Colonic mucosa (tissue), 4 donors: ENCODE measurements around the gene CRB2. TPM values are rescaled to one million over a fixed set of nuclear protein-coding genes. Genes with fewer than 3 reads are reported as not detected.

Experiments
- DNase-seq: peaks from one replicate; pipeline ENCODE4 v3.0.0-alpha.2; 2020
- H3K27ac ChIP-seq: fragments of 200-600 bp; one replicate; pipeline ENCODE4 v1.8.0; 2021
- H3K27me3 ChIP-seq: fragments of 200-600 bp; one replicate; pipeline ENCODE4 v1.8.0; 2021
- H3K36me3 ChIP-seq: fragments of 200-600 bp; one replicate; pipeline ENCODE4 v1.8.0; 2021
- H3K4me1 ChIP-seq: fragments of 200-600 bp; one replicate; pipeline ENCODE4 v1.8.0; 2021; ENCODE audit warnings: mild to moderate bottlenecking
- H3K4me3 ChIP-seq: fragments of 200-600 bp; one replicate; pipeline ENCODE4 v1.8.0; 2021
- H3K9ac ChIP-seq, 2 donors: one replicate each; pipeline ENCODE4 v1.7.0; 2013; ENCODE audit warnings: control low read depth in 2 of 2, low read depth in 2 of 2, low read length in 2 of 2
- H3K9me3 ChIP-seq: fragments of 200-600 bp; one replicate; pipeline ENCODE4 v1.8.0; 2021
- CTCF ChIP-seq: fragments of 200-600 bp; IDR thresholded peaks from one replicate; pipeline ENCODE4 v1.8.0; 2022; ENCODE audit warnings: antibody characterized with exemption, mild to moderate bottlenecking
- intact Hi-C: fragments of 100-400 bp; cut with DNase I; formaldehyde crosslinking; loops from one replicate; pipeline ENCODE4 v1.14.1; 2022
- total RNA-seq, 2 donors: library from RNA; stranded (reverse); fragmentation: NEBNext Ultra II Directional in 1 of 2; extraction: Animal tissue kit (Norgen Biotek cat#: 25700) in 1 of 2; gene quantifications; one replicate each; pipeline ENCODE4 v1.2.1, GENCODE V29; 2021
- donor health status: healthy.
- donor health status: DM: no; HTN: no; CAD: no.
- donor health status: DM: no; HTN: no; CAD: no.

Gene CRB2
- total RNA-seq, 2 donors from 2014 or later, result 0.69 to 2.4 TPM

- Histone ChIP-seq H3K4me3 (no peak overlapping the region), H3K27ac (no peak overlapping the region), H3K9me3 (no peaks in the 10 kb centered on the region), H3K36me3 (no peaks in the 10 kb centered on the region), H3K4me1 (no peaks in the 10 kb centered on the region), H3K9ac (no peak overlapping the region), H3K27me3 (no peaks in the 10 kb centered on the region)
- intact Hi-C loops, result no loop called here
- DNase-seq, result no peak
- TF ChIP-seq CTCF, result no peak
These were observed 60.2 kb downstream of the CRB2 start for GRCh38 chr9:123416176-123416575.

GRCh38 chr9:123417289-123418051 lies 61.5 kb downstream of the CRB2 start:
- no peak overlapping the region for H3K27ac ChIP-seq
- no peak for TF ChIP-seq CTCF
- no peak for DNase-seq
- intact Hi-C loops, result no loop called here
- no peak overlapping the region for H3K9ac ChIP-seq
- no peaks in the 10 kb centered on the region for H3K27me3 ChIP-seq
- H3K4me3 ChIP-seq, result no peak overlapping the region
- H3K9me3 ChIP-seq, result no peaks in the 10 kb centered on the region
- no peaks in the 10 kb centered on the region for H3K36me3 ChIP-seq
- no peaks in the 10 kb centered on the region for H3K4me1 ChIP-seq

- Histone ChIP-seq H3K36me3 (no peaks in the 10 kb centered on the region), H3K27ac (no peak overlapping the region), H3K4me3 (no peak overlapping the region), H3K9ac (no peak overlapping the region), H3K9me3 (no peaks in the 10 kb centered on the region), H3K4me1 (no peaks in the 10 kb centered on the region), H3K27me3 (no peaks in the 10 kb centered on the region)
- DNase-seq, result no peak
- no peak for TF ChIP-seq CTCF
- intact Hi-C loops, result no loop called here
These were observed 62.0 kb downstream of the CRB2 start for GRCh38 chr9:123418052-123418430.

GRCh38 chr9:123418506-123418905 lies 62.5 kb downstream of the CRB2 start:
- DNase-seq, result no peak
- intact Hi-C loops, result no loop called here

GRCh38 chr9:123419091-123419490 lies 63.1 kb downstream of the CRB2 start:
- H3K4me1 ChIP-seq, result no peaks in the 10 kb centered on the region
- intact Hi-C loops, result no loop called here
- H3K9ac ChIP-seq, result no peak overlapping the region
- no peak overlapping the region for H3K27ac ChIP-seq
- no peak overlapping the region for H3K4me3 ChIP-seq
- H3K9me3 ChIP-seq, result no peaks in the 10 kb centered on the region
- no peak for TF ChIP-seq CTCF
- DNase-seq, result no peak
- H3K36me3 ChIP-seq, result no peaks in the 10 kb centered on the region
- no peaks in the 10 kb centered on the region for H3K27me3 ChIP-seq

More at GRCh38 chr9:123418506-123418905, 62.5 kb downstream of the CRB2 start:
- Histone ChIP-seq H3K36me3 (no peaks in the 10 kb centered on the region), H3K27me3 (no peaks in the 10 kb centered on the region), H3K9me3 (no peaks in the 10 kb centered on the region), H3K4me1 (no peaks in the 10 kb centered on the region), H3K9ac (no peak overlapping the region), H3K4me3 (no peak overlapping the region), H3K27ac (no peak overlapping the region)
- no peak for TF ChIP-seq CTCF
